Upper lobe of left lung (tissue), 6 donors: ENCODE results near the gene TMEM106B. TPM values are rescaled to one million over a fixed set of nuclear protein-coding genes. Genes with fewer than 3 reads are reported as not detected.

Source experiments
- ATAC-seq, 2 donors: fragments of 200-7000 bp; cut with Tn5 transposase; one replicate each; pipeline ENCODE4 v1.9.1; 2022; ENCODE audit warnings: mild to moderate bottlenecking in 2 of 2, moderate library complexity in 2 of 2; ENCODE audit not compliant: low FRiP score in 2 of 2
- DNase-seq, 2 donors: peaks; one replicate each; pipeline ENCODE4 v3.0.0-alpha.2; 2019 to 2020
- H3K27ac ChIP-seq, 4 donors: fragments of 200-600 bp; sonication (generic); one replicate each; pipeline ENCODE4 v1.5.1; 2016 to 2019
- H3K27me3 ChIP-seq, 4 donors: fragments of 200-600 bp; sonication (generic); one replicate each; pipeline ENCODE4 v1.5.1; 2017 to 2019
- H3K36me3 ChIP-seq, 4 donors: fragments of 200-600 bp; sonication (generic); one replicate each; pipeline ENCODE4 v1.5.1; 2016 to 2019
- H3K4me1 ChIP-seq, 4 donors: fragments of 200-600 bp; sonication (generic); one replicate each; pipeline ENCODE4 v1.5.1; 2018 to 2019
- H3K4me3 ChIP-seq, 4 donors: fragments of 200-600 bp; sonication (generic); one replicate each; pipeline ENCODE4 v1.5.1; 2017 to 2019; ENCODE audit warnings: mild to moderate bottlenecking in 2 of 4, moderate library complexity in 1 of 4
- H3K9me3 ChIP-seq, 4 donors: fragments of 200-600 bp; sonication (generic); one replicate each; pipeline ENCODE4 v1.5.1; 2018 to 2019
- EP300 ChIP-seq, 4 donors: sonication (generic); formaldehyde crosslinking; IDR thresholded peaks; one replicate each; pipeline ENCODE4 v1.5.1; 2017; ENCODE audit warnings: antibody characterized with exemption in 4 of 4, control low read depth in 2 of 4
- POLR2A ChIP-seq, 4 donors: fragments of 450-650 bp; IDR thresholded peaks; one replicate each; pipeline ENCODE4 v1.5.1; 2016 to 2017; ENCODE audit warnings: antibody characterized with exemption in 4 of 4, mild to moderate bottlenecking in 2 of 4
- POLR2AphosphoS5 ChIP-seq, 2 donors: sonication (generic); formaldehyde crosslinking; IDR thresholded peaks; one replicate each; pipeline ENCODE4 v1.5.1; 2017; ENCODE audit warnings: antibody characterized with exemption in 2 of 2
- WGBS, 2 donors: methylation state at CpG; one replicate each; pipeline ENCODE4 v1.1.5; 2017 to 2018; 5-methylcytosine and 5-hydroxymethylcytosine counted together
- total RNA-seq, 6 donors: library from RNA; depleted of rRNA in 4 of 6; stranded (reverse); fragments of >200 nt in 4 of 6; gene quantifications; one replicate each; pipeline versions ENCODE4 v1.1.0 to v1.2.1, GENCODE V29; 2016 to 2021
- TF ChIP-seq, protein P1 (sequence below), 6 experiments: fragments of 450-650 bp in 4 of 6; fragments of 200-600 bp in 2 of 6; sonication (generic) in 2 of 6; IDR thresholded peaks; one replicate each; pipeline ENCODE4 v1.5.1; 2016 to 2019; ENCODE audit warnings: antibody characterized with exemption in 6 of 6
- donor health status: DM: no; HTN: no; CAD: no; lungs with moderate emphysema.
- donor health status: DM: no; HTN: yes; CAD: no; lungs with severe emphysema.

The TMEM106B gene
- total RNA-seq, 6 donors from 2014 or later = 6.3 to 46.2 (median 31.9) TPM

DNA sequence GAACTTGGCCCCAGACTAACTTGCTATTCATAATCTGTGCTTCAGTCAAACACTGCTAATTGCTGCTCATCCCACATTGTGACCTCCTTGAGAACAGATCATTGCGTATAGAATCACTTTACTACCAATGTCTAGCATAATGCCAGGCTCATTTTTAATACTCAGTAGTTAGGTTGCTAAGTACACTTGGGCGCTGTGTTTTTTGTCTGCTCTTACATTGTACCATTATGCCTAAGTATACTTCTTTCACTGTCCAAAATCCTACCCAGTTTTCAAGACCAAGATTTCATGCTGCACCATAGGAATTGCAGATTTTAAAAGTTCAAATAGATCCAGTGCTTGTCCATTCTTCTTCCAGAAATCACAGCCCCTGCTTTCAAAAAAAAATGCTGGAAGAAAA lies 32.8 kb upstream of the TMEM106B start:
- Histone ChIP-seq H3K36me3 (no peaks in the 10 kb centered on the region), H3K4me3 (no peak overlapping the region), H3K27me3 (no peaks in the 10 kb centered on the region), H3K4me1 (no peaks in the 10 kb centered on the region), H3K27ac (no peak overlapping the region), H3K9me3 (no peaks in the 10 kb centered on the region)
- no peak for TF ChIP-seq POLR2AphosphoS5 (IDR thresholded peaks at IDR 0.05)
- no peak for TF ChIP-seq POLR2A (IDR thresholded peaks at IDR 0.05)
- TF ChIP-seq EP300 (IDR thresholded peaks at IDR 0.05) = no peak
- TF ChIP-seq, protein P1, sequence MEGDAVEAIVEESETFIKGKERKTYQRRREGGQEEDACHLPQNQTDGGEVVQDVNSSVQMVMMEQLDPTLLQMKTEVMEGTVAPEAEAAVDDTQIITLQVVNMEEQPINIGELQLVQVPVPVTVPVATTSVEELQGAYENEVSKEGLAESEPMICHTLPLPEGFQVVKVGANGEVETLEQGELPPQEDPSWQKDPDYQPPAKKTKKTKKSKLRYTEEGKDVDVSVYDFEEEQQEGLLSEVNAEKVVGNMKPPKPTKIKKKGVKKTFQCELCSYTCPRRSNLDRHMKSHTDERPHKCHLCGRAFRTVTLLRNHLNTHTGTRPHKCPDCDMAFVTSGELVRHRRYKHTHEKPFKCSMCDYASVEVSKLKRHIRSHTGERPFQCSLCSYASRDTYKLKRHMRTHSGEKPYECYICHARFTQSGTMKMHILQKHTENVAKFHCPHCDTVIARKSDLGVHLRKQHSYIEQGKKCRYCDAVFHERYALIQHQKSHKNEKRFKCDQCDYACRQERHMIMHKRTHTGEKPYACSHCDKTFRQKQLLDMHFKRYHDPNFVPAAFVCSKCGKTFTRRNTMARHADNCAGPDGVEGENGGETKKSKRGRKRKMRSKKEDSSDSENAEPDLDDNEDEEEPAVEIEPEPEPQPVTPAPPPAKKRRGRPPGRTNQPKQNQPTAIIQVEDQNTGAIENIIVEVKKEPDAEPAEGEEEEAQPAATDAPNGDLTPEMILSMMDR (IDR thresholded peaks at IDR 0.05) = no peak
- WGBS, 2 donors = 69 to 72% methylated on average over 2 of the region's 2 CpGs
- no peak for ATAC-seq
- DNase-seq = no peak

DNA sequence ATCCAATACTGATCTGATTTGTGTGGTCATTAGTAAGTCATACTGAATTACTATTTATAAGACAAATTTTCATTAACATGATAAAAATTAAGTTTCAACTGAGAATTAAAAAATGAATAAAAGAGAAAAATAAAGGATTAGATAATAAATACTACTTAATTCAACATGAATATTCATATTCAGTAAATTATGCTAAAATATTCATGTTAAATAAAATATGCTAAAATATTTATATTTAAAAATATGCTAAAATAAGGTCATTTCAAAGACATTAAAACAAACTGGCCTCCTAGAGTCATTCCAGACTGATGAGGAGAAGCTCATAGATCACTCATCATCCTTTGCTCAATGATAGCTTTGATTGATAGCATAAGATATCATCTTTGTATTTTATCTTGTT lies 16.7 kb upstream of the TMEM106B start:
- Histone ChIP-seq H3K36me3 (no peaks in the 10 kb centered on the region), H3K4me3 (no peak overlapping the region), H3K27ac (no peak overlapping the region), H3K27me3 (no peaks in the 10 kb centered on the region), H3K4me1 (no peaks in the 10 kb centered on the region), H3K9me3 (no peaks in the 10 kb centered on the region)
- TF ChIP-seq POLR2AphosphoS5 (IDR thresholded peaks at IDR 0.05) = no peak
- no peak for TF ChIP-seq EP300 (IDR thresholded peaks at IDR 0.05)
- TF ChIP-seq, protein P1 (IDR thresholded peaks at IDR 0.05) = no peak
- no peak for TF ChIP-seq POLR2A (IDR thresholded peaks at IDR 0.05)
- no peak for ATAC-seq
- DNase-seq = no peak

DNA sequence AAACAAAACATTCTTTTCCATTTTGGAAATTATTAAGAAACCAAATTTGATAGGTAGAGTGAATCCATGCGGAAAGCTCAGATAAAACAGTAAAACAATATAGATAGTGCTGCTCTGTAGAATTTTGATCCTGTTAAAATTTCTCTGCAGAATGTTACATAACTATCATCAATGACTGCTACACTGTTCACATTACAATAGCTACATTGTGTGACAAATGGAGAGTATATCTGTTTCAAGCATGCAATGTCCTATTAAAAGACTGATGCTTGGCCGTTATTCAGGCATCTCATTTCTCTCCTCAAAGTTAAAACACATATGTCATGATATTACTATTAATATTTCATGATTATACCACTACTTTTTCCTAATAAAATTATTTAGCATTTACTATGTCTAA lies 14.7 kb upstream of the TMEM106B start:
- no peak for TF ChIP-seq POLR2AphosphoS5 (IDR thresholded peaks at IDR 0.05)
- no peak for TF ChIP-seq POLR2A (IDR thresholded peaks at IDR 0.05)
- TF ChIP-seq EP300 (IDR thresholded peaks at IDR 0.05) = no peak
- TF ChIP-seq, protein P1 (IDR thresholded peaks at IDR 0.05) = no peak
- no peak overlapping the region for H3K4me3 ChIP-seq
- no peaks in the 10 kb centered on the region for H3K27me3 ChIP-seq
- H3K27ac ChIP-seq = no peak overlapping the region
- DNase-seq (no peak), ATAC-seq (no peak)
- 91 to 95% methylated on average over 2 of the region's 2 CpGs for whole genome bisulfite sequencing, 2 donors
- H3K4me1 ChIP-seq = no peaks in the 10 kb centered on the region
- no peaks in the 10 kb centered on the region for H3K9me3 ChIP-seq
- H3K36me3 ChIP-seq = no peaks in the 10 kb centered on the region

DNA sequence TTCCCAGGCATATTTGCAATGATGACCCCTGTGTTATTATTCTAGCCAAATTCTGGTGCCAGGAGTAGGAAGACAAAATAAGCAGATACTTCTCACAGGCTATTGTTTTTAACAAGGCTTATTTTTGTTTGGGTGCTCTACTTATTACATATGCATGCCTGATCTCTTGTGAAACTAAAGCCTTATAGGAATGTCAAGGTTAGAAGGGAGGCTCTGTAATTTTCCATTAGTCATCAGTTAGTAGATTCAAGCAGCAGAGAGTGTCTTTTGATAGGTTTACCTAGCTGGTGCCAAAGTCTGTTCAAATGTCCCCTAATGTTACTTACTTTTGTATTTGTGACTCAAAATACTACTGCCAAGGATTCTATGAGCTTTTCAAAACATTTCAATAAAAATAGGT lies 11.7 kb upstream of the TMEM106B start:
- ATAC-seq = no peak

DNA sequence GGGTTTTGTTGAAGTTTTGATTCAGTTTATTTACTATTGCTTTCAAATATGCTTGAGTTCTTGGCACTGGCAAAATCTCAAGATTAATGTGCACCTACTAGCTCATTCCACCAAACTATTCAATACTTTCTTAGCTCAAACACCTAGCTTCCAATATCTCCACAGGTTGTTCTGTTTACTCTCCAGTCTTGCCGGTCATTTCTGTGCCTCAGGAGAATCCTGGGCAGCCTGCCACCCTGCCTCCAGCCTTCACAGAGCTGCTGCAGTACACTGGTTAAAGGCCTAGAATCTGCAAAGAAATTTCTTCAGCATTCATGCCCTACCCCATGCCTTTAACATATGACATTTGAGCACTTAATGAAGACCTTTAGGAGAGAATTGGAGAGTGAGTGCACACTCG lies 4.0 kb upstream of the TMEM106B start:
- TF ChIP-seq, protein P1 (IDR thresholded peaks at IDR 0.05) = no peak
- TF ChIP-seq POLR2A (IDR thresholded peaks at IDR 0.05) = no peak
- no peak for TF ChIP-seq EP300 (IDR thresholded peaks at IDR 0.05)
- TF ChIP-seq POLR2AphosphoS5 (IDR thresholded peaks at IDR 0.05) = no peak
- DNase-seq = no peak
- Histone ChIP-seq H3K27ac (no peak overlapping the region), H3K27me3 (no peaks in the 10 kb centered on the region), H3K4me1 (peaks cover 2 to 12% (median 6%) of the 10 kb centered on the region in 4 donors), H3K36me3 (no peaks in the 10 kb centered on the region), H3K9me3 (no peaks in the 10 kb centered on the region), H3K4me3 (no peak overlapping the region)
- WGBS, 2 donors = 55 to 69% methylated on average over 2 of the region's 2 CpGs
- no peak for ATAC-seq

More for the DNA sequence above, 11.7 kb upstream of the TMEM106B start:
- Histone ChIP-seq H3K36me3 (no peaks in the 10 kb centered on the region), H3K27me3 (no peaks in the 10 kb centered on the region), H3K4me3 (no peak overlapping the region), H3K27ac (no peak overlapping the region), H3K4me1 (no peaks in the 10 kb centered on the region), H3K9me3 (no peaks in the 10 kb centered on the region)
- DNase-seq = no peak
- TF ChIP-seq, protein P1 (IDR thresholded peaks at IDR 0.05) = no peak
- TF ChIP-seq POLR2A (IDR thresholded peaks at IDR 0.05) (no peak), POLR2AphosphoS5 (IDR thresholded peaks at IDR 0.05) (no peak), EP300 (IDR thresholded peaks at IDR 0.05) (no peak)
